Measurements from ENCODE around the gene ATMIN. TPM values are rescaled to one million over a fixed set of nuclear protein-coding genes. Genes with fewer than 3 reads are reported as not detected.

ATMIN gene
- total and polyA plus RNA-seq, 2 of the 13 experiments (the other 11 are each of a cell fraction or from before 2014, with no cell fraction given) = 34.6 to 60.4 TPM

DNA sequence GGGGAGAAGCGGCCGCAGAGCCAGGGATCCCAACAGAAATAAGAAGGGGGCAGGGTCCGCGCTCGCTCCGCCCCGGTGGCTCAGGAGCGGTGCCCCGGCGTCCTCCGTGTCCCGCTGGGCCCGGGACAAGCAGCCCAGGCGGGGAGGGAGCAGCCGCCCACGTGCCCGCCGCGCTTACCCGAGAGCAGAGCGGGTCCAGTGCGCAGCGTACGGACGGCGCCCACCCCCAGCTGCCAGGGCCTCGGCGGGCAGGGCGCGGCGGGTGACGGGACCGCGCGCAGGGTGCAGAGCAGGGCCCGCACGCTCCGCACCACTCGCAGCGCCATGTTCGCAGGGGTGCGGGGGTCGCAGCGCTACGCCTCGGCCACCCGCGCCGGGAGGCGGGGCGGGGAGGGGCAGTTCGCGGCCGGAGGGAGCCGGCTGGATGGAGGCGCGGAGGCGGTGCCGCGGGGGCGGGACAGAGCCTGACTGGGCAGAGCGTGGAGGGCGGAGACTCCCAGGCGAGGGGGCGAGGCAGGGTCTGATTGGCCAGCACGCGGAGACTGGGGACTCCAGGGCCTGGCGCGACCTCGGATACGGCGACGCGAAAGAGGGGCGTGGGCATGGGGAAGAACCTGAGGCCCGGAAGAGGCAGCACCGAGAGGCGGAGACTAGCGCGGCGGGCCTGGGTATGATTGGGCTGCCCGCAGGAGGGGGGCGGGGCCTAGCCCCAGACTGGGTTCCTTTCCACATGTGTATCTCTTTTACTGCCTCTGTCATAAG lies 60.5 kb downstream of the ATMIN start, which contains the start of gene GCSH (continued):
- TF ChIP-seq ETV6 (CRISPR knock-in tag; conservative IDR thresholded peaks at IDR 0.05) = 0 out of 2 replicates have a peak, but pooled peaks have one; percentile 64
- TF ChIP-seq CHCHD3 (CRISPR knock-in tag; IDR thresholded peaks at IDR 0.05) = peak; percentile 98
- peak; percentile 89 for TF ChIP-seq NFYC (CRISPR knock-in tag; IDR thresholded peaks at IDR 0.05)
- peak; percentile 64 for TF ChIP-seq TEAD3 (CRISPR knock-in tag; optimal IDR thresholded peaks at IDR 0.05; ENCODE audit: borderline replicate concordance)
- no peak; the same call in 1 of the 2 replicates for TF ChIP-seq TOE1 (CRISPR knock-in tag; IDR thresholded peaks at IDR 0.05)
- no peak for TF ChIP-seq SNAI1 (CRISPR knock-in tag; IDR thresholded peaks at IDR 0.05; ENCODE audit: borderline replicate concordance)
- TF ChIP-seq ZFP37 (CRISPR knock-in tag; IDR thresholded peaks at IDR 0.05; ENCODE audit: borderline replicate concordance) = no peak
- TF ChIP-seq ZNF335 (CRISPR knock-in tag; IDR thresholded peaks at IDR 0.05) = no peak
- peak; percentile 86; the same call in 1 of the 2 replicates for TF ChIP-seq ARID2 (CRISPR knock-in tag; IDR thresholded peaks at IDR 0.05; ENCODE audit: borderline replicate concordance)
- TF ChIP-seq, protein P1, sequence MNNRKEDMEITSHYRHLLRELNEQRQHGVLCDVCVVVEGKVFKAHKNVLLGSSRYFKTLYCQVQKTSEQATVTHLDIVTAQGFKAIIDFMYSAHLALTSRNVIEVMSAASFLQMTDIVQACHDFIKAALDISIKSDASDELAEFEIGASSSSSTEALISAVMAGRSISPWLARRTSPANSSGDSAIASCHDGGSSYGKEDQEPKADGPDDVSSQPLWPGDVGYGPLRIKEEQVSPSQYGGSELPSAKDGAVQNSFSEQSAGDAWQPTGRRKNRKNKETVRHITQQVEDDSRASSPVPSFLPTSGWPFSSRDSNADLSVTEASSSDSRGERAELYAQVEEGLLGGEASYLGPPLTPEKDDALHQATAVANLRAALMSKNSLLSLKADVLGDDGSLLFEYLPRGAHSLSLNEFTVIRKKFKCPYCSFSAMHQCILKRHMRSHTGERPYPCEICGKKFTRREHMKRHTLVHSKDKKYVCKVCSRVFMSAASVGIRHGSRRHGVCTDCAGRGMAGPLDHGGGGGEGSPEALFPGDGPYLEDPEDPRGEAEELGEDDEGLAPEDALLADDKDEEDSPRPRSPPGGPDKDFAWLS (CRISPR knock-in tag; IDR thresholded peaks at IDR 0.05; ENCODE audit: borderline replicate concordance) = no peak
- no peak for TF ChIP-seq MAFK (conservative IDR thresholded peaks at IDR 0.05 in 1 of 2, IDR thresholded peaks at IDR 0.05 in 1 of 2; ENCODE audit: low read length in 2 of 2)
- TF ChIP-seq TBL1XR1 (IDR thresholded peaks at IDR 0.05; ENCODE audit: borderline replicate concordance, low read length, partially characterized antibody) = no peak
- no peak for TF ChIP-seq JARID2 (CRISPR knock-in tag; IDR thresholded peaks at IDR 0.05; ENCODE audit: insufficient replicate concordance)
- no peak for TF ChIP-seq U2AF1 (optimal IDR thresholded peaks at IDR 0.05; ENCODE audit: low read depth, low read length)
- TF ChIP-seq ZNF614 (CRISPR knock-in tag; IDR thresholded peaks at IDR 0.05; ENCODE audit: borderline replicate concordance) = peak; percentile 0; the same call in 1 of the 2 replicates
- TF ChIP-seq, protein P2, sequence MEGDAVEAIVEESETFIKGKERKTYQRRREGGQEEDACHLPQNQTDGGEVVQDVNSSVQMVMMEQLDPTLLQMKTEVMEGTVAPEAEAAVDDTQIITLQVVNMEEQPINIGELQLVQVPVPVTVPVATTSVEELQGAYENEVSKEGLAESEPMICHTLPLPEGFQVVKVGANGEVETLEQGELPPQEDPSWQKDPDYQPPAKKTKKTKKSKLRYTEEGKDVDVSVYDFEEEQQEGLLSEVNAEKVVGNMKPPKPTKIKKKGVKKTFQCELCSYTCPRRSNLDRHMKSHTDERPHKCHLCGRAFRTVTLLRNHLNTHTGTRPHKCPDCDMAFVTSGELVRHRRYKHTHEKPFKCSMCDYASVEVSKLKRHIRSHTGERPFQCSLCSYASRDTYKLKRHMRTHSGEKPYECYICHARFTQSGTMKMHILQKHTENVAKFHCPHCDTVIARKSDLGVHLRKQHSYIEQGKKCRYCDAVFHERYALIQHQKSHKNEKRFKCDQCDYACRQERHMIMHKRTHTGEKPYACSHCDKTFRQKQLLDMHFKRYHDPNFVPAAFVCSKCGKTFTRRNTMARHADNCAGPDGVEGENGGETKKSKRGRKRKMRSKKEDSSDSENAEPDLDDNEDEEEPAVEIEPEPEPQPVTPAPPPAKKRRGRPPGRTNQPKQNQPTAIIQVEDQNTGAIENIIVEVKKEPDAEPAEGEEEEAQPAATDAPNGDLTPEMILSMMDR (CRISPR knock-in tag; IDR thresholded peaks at IDR 0.05) = no peak; the same call in 1 of the 2 replicates
- TF ChIP-seq ZNF790 (CRISPR knock-in tag; IDR thresholded peaks at IDR 0.05; ENCODE audit: borderline replicate concordance) = peak; percentile 16; the same call in 1 of the 2 replicates
- no peak for TF ChIP-seq NONO (IDR thresholded peaks at IDR 0.05)
- peak; percentile 82; the same call in 1 of the 2 replicates for TF ChIP-seq NONO (CRISPR knock-in tag; conservative IDR thresholded peaks at IDR 0.05)
- no peak; the same call in 1 of the 2 replicates for TF ChIP-seq TSC22D2 (CRISPR knock-in tag; IDR thresholded peaks at IDR 0.05; ENCODE audit: borderline replicate concordance)
- TF ChIP-seq, protein P3, sequence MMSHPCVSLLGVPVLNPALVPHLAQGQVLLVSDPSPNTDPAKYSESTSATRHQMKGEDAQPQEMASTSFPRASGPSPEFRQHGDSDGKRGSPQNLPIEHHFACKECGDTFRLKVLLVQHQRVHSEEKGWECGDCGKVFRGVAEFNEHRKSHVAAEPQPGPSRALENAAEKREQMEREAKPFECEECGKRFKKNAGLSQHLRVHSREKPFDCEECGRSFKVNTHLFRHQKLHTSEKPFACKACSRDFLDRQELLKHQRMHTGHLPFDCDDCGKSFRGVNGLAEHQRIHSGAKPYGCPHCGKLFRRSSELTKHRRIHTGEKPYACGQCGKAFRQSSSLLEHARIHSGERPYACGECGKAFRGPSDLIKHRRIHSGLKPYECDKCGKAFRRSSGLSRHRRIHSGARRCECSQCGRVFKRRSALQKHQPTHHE (CRISPR knock-in tag; IDR thresholded peaks at IDR 0.05; ENCODE audit: borderline replicate concordance) = no peak
- 0 out of 2 replicates have a peak, but pooled peaks have one; percentile 50 for TF ChIP-seq ZNF570 (CRISPR knock-in tag; IDR thresholded peaks at IDR 0.05; ENCODE audit: borderline replicate concordance)
- TF ChIP-seq ZNF44 (CRISPR knock-in tag; IDR thresholded peaks at IDR 0.05) = no peak
- no peak for TF ChIP-seq XBP1 (CRISPR knock-in tag; IDR thresholded peaks at IDR 0.05)
- 0 out of 2 replicates have a peak, but pooled peaks have one; percentile 47 for TF ChIP-seq ZNF737 (CRISPR knock-in tag; IDR thresholded peaks at IDR 0.05; ENCODE audit: borderline replicate concordance)
